Ishikawa (cell line): ENCODE measurements around the gene SGK2.

Experiments
- CEBPB ChIP-seq: IDR thresholded peaks from 2 replicates; pipeline ENCODE4 v1.6.1; 2012
- CREB1 ChIP-seq: IDR thresholded peaks from 2 replicates; pipeline ENCODE4 v1.6.1; 2012; ENCODE audit warnings: low read depth
- EGR1 ChIP-seq: IDR thresholded peaks from 2 replicates; pipeline ENCODE4 v1.6.1; 2012
- EP300 ChIP-seq: IDR thresholded peaks from 2 replicates; pipeline ENCODE4 v1.6.1; 2012; ENCODE audit warnings: borderline replicate concordance
- FOXM1 ChIP-seq: IDR thresholded peaks from 2 replicates; pipeline ENCODE4 v1.6.1; 2012; ENCODE audit warnings: low read depth, borderline replicate concordance
- MAX ChIP-seq: IDR thresholded peaks from 2 replicates; pipeline ENCODE4 v1.6.1; 2012
- NFIC ChIP-seq: IDR thresholded peaks from 2 replicates; pipeline ENCODE4 v1.6.1; 2012
- RAD21 ChIP-seq: IDR thresholded peaks from 2 replicates; pipeline ENCODE4 v1.6.1; 2012; ENCODE audit warnings: low read depth
- REST ChIP-seq: IDR thresholded peaks from 2 replicates; pipeline ENCODE4 v1.6.1; 2012; ENCODE audit warnings: low read depth, mild to moderate bottlenecking
- TAF1 ChIP-seq: IDR thresholded peaks from 2 replicates; pipeline ENCODE4 v1.6.1; 2012; ENCODE audit warnings: low read depth, mild to moderate bottlenecking
- TCF12 ChIP-seq: IDR thresholded peaks from 2 replicates; pipeline ENCODE4 v1.6.1; 2012; ENCODE audit warnings: low read depth
- TEAD4 ChIP-seq: IDR thresholded peaks from 2 replicates; pipeline ENCODE4 v1.6.1; 2012
- YY1 ChIP-seq: IDR thresholded peaks from 2 replicates; pipeline ENCODE4 v1.6.1; 2012; ENCODE audit warnings: low read depth
- ZBTB7A ChIP-seq: IDR thresholded peaks from 2 replicates; pipeline ENCODE4 v1.6.1; 2012; ENCODE audit warnings: low read depth
- TF ChIP-seq, protein P1 (sequence below): IDR thresholded peaks from 2 replicates; pipeline ENCODE4 v1.6.1; 2012

Gene SGK2

DNA sequence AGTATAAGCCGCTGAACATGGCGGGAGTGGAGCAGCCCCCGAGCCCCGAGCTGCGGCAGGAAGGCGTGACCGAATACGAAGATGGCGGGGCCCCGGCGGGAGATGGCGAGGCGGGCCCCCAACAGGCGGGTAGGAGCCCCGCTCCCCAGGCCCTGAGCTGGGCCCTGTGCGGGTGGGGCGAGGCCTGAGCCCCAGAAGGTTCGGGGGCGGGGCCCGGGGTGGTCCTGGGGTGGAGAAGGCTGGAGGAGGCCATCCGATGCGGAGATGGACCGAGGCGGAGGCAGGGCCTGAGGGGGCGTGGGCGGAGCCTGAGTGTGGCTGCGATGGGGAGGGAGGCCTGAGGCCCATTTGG is 44.2 kb upstream of the SGK2 start:
- no peak for TF ChIP-seq TEAD4
- no peak for TF ChIP-seq NFIC
- TF ChIP-seq MAX, result 0 out of 2 replicates have a peak, but pooled peaks have one; percentile 41
- TF ChIP-seq, protein P1, sequence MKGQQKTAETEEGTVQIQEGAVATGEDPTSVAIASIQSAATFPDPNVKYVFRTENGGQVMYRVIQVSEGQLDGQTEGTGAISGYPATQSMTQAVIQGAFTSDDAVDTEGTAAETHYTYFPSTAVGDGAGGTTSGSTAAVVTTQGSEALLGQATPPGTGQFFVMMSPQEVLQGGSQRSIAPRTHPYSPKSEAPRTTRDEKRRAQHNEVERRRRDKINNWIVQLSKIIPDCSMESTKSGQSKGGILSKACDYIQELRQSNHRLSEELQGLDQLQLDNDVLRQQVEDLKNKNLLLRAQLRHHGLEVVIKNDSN, result no peak
- TF ChIP-seq TCF12, result no peak; the same call in 1 of the 2 replicates
- no peak for TF ChIP-seq REST
- TF ChIP-seq ZBTB7A, result 0 out of 2 replicates have a peak, but pooled peaks have one; percentile 35
- no peak for TF ChIP-seq RAD21
- peak; percentile 73 for TF ChIP-seq YY1
- TF ChIP-seq TAF1, result peak; percentile 55
- TF ChIP-seq EP300, result no peak

- TF ChIP-seq NFIC, result no peak
- TF ChIP-seq REST, result no peak
Observed at GRCh38 chr20:43515628-43516027, 43.2 kb upstream of the SGK2 start.

- TF ChIP-seq TEAD4 (no peak), YY1 (no peak), MAX (no peak), TCF12 (no peak), NFIC (no peak), TAF1 (no peak), CEBPB (no peak), EGR1 (no peak), REST (no peak), RAD21 (no peak), ZBTB7A (no peak), EP300 (no peak), CREB1 (no peak), FOXM1 (no peak)
- TF ChIP-seq, protein P1, result no peak
Observed at GRCh38 chr20:43516251-43516824, 42.5 kb upstream of the SGK2 start.

GRCh38 chr20:43520074-43520630 is 38.7 kb upstream of the SGK2 start:
- TF ChIP-seq RAD21 (no peak), YY1 (no peak), CREB1 (no peak), NFIC (no peak), CEBPB (no peak), REST (no peak), TCF12 (no peak), TEAD4 (no peak), EGR1 (no peak), ZBTB7A (no peak), TAF1 (no peak), MAX (no peak), FOXM1 (no peak), EP300 (no peak)
- TF ChIP-seq, protein P1, result no peak
